ENCODE measurements around the gene LATS2. TPM values are rescaled to one million over a fixed set of nuclear protein-coding genes. Genes with fewer than 3 reads are reported as not detected.

The LATS2 gene
- total RNA-seq, 1 donor from 2014 or later = 29.8 TPM

GRCh38 chr13:21079221-21079620, 17.8 kb upstream of the LATS2 start:
- no peak for DNase-seq (ENCODE audit: low spot score)
- H3K9me3 Mint-ChIP-seq (ENCODE audit: unreplicated experiment) = no peaks in the 10 kb centered on the region
- peaks cover 12% of the 10 kb centered on the region for H3K27me3 Mint-ChIP-seq (ENCODE audit: unreplicated experiment)
- no peak for TF ChIP-seq CTCF (IDR thresholded peaks at IDR 0.05; ENCODE audit: unreplicated experiment)
- no peak overlapping the region for H3K4me3 Mint-ChIP-seq (ENCODE audit: unreplicated experiment)
- H3K4me1 Mint-ChIP-seq (ENCODE audit: unreplicated experiment) = peaks cover 46% of the 10 kb centered on the region
- H3K36me3 Mint-ChIP-seq (ENCODE audit: low read depth, unreplicated experiment) = no peaks in the 10 kb centered on the region
- H3K27ac Mint-ChIP-seq (ENCODE audit: unreplicated experiment) = peak overlapping the region; percentile 95

- Mint-ChIP-seq H3K4me3 (ENCODE audit: unreplicated experiment) (no peak overlapping the region), H3K27ac (ENCODE audit: unreplicated experiment) (peak overlapping the region; percentile 42), H3K27me3 (ENCODE audit: unreplicated experiment) (peaks cover 12% of the 10 kb centered on the region)
Measured at GRCh38 chr13:21078501-21078900, 17.1 kb upstream of the LATS2 start.

GRCh38 chr13:21077788-21078353, 16.5 kb upstream of the LATS2 start:
- Mint-ChIP-seq H3K9me3 (ENCODE audit: unreplicated experiment) (no peaks in the 10 kb centered on the region), H3K27ac (ENCODE audit: unreplicated experiment) (no peak overlapping the region), H3K4me3 (ENCODE audit: unreplicated experiment) (no peak overlapping the region), H3K36me3 (ENCODE audit: low read depth, unreplicated experiment) (no peaks in the 10 kb centered on the region), H3K4me1 (ENCODE audit: unreplicated experiment) (peaks cover 53% of the 10 kb centered on the region), H3K27me3 (ENCODE audit: unreplicated experiment) (peaks cover 12% of the 10 kb centered on the region)
- DNase-seq (ENCODE audit: low spot score) = no peak
- no peak for TF ChIP-seq CTCF (IDR thresholded peaks at IDR 0.05; ENCODE audit: unreplicated experiment)

More at GRCh38 chr13:21078501-21078900, 17.1 kb upstream of the LATS2 start:
- DNase-seq (ENCODE audit: low spot score) = no peak
- H3K36me3 Mint-ChIP-seq (ENCODE audit: low read depth, unreplicated experiment) = no peaks in the 10 kb centered on the region
- H3K9me3 Mint-ChIP-seq (ENCODE audit: unreplicated experiment) = no peaks in the 10 kb centered on the region
- TF ChIP-seq CTCF (IDR thresholded peaks at IDR 0.05; ENCODE audit: unreplicated experiment) = no peak
- peaks cover 49% of the 10 kb centered on the region for H3K4me1 Mint-ChIP-seq (ENCODE audit: unreplicated experiment)

GRCh38 chr13:21077076-21077787, 15.8 kb upstream of the LATS2 start:
- peaks cover 56% of the 10 kb centered on the region for H3K4me1 Mint-ChIP-seq (ENCODE audit: unreplicated experiment)
- no peaks in the 10 kb centered on the region for H3K36me3 Mint-ChIP-seq (ENCODE audit: low read depth, unreplicated experiment)
- H3K4me3 Mint-ChIP-seq (ENCODE audit: unreplicated experiment) = peak overlapping the region; percentile 51
- no peaks in the 10 kb centered on the region for H3K9me3 Mint-ChIP-seq (ENCODE audit: unreplicated experiment)
- no peak for TF ChIP-seq CTCF (IDR thresholded peaks at IDR 0.05; ENCODE audit: unreplicated experiment)
- no peak for DNase-seq (ENCODE audit: low spot score)
- H3K27ac Mint-ChIP-seq (ENCODE audit: unreplicated experiment) = no peak overlapping the region
- H3K27me3 Mint-ChIP-seq (ENCODE audit: unreplicated experiment) = peaks cover 12% of the 10 kb centered on the region

GRCh38 chr13:21076253-21076652, 14.9 kb upstream of the LATS2 start:
- Mint-ChIP-seq H3K36me3 (ENCODE audit: low read depth, unreplicated experiment) (no peaks in the 10 kb centered on the region), H3K27ac (ENCODE audit: unreplicated experiment) (peak overlapping the region; percentile 52), H3K9me3 (ENCODE audit: unreplicated experiment) (no peaks in the 10 kb centered on the region), H3K4me1 (ENCODE audit: unreplicated experiment) (peaks cover 59% of the 10 kb centered on the region), H3K4me3 (ENCODE audit: unreplicated experiment) (peak overlapping the region; percentile 56), H3K27me3 (ENCODE audit: unreplicated experiment) (peaks cover 10% of the 10 kb centered on the region)
- no peak for DNase-seq (ENCODE audit: low spot score)
- no peak for TF ChIP-seq CTCF (IDR thresholded peaks at IDR 0.05; ENCODE audit: unreplicated experiment)
